ENCODE data around the gene ATOH8. TPM values are rescaled to one million over a fixed set of nuclear protein-coding genes. Genes with fewer than 3 reads are reported as not detected.
A peak's percentile ranks its signal among the peaks of the same experiment; 100 is the strongest.

ATOH8 gene
- total RNA-seq, 6 experiments from 2014 or later, result 34.4 to 53.0 (median 45.5) TPM

GRCh38 chr2:85790499-85791188 is 36.9 kb downstream of the ATOH8 start:
- Mint-ChIP-seq H3K4me1 (ENCODE audit: low read depth) (peaks cover 65% of the 10 kb centered on the region), H3K27me3 (ENCODE audit: insufficient read depth) (peaks cover 13% of the 10 kb centered on the region), H3K4me3 (no peak overlapping the region), H3K36me3 (ENCODE audit: low read depth) (peaks cover 27% of the 10 kb centered on the region), H3K27ac (no peak overlapping the region), H3K9me3 (no peaks in the 10 kb centered on the region)
- no peak for DNase-seq
- TF ChIP-seq CTCF (IDR thresholded peaks at IDR 0.05), result no peak

DNA sequence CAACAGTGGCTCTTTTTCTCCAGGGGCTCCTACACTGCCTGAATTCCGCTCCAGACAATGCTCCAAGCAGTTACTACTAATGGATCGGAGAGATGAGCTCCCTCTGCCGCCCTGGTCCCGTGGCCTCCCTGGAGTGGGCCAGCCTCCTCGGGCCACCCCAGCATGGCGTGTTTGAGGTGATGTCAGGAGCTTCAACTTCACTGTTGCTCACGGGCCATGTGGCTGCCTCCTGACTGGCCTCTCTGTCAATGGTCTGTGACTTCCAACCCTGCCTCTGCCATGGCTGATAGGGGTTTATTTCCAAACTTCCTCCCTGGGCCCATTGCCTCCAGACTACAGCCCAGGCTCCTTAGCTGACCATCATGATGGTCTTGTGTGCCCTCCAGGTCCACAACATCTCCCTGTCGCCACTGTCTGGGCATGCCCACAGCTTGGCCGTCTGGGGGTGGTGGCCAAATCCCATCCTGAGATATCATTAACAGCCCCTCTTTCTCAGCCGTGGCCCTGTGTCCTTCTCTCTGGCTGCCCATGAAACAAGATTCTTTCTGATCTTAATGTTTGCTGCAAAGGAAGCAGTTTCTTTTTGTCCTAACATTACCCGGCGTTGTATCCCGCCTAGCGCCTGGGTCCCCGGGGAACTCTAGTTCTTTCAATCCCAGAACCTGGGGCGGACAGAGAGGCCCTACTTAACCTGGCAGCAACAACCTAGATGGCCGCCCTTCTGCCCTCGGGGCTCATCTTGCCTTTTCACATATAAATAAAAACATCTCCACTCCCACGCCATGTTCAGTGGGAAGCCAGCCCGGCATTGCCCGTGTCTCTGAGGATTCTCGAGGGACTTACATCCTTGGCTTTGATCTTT is 38.1 kb downstream of the ATOH8 start:
- H3K9me3 Mint-ChIP-seq, result no peaks in the 10 kb centered on the region
- H3K4me1 Mint-ChIP-seq (ENCODE audit: low read depth), result peaks cover 68% of the 10 kb centered on the region
- TF ChIP-seq CTCF (IDR thresholded peaks at IDR 0.05), result no peak
- DNase-seq, result no peak
- no peak overlapping the region for H3K4me3 Mint-ChIP-seq
- peaks cover 21% of the 10 kb centered on the region for H3K36me3 Mint-ChIP-seq (ENCODE audit: low read depth)
- peak overlapping the region; percentile 44 for H3K27ac Mint-ChIP-seq
- H3K27me3 Mint-ChIP-seq (ENCODE audit: insufficient read depth), result peaks cover 10% of the 10 kb centered on the region

DNA sequence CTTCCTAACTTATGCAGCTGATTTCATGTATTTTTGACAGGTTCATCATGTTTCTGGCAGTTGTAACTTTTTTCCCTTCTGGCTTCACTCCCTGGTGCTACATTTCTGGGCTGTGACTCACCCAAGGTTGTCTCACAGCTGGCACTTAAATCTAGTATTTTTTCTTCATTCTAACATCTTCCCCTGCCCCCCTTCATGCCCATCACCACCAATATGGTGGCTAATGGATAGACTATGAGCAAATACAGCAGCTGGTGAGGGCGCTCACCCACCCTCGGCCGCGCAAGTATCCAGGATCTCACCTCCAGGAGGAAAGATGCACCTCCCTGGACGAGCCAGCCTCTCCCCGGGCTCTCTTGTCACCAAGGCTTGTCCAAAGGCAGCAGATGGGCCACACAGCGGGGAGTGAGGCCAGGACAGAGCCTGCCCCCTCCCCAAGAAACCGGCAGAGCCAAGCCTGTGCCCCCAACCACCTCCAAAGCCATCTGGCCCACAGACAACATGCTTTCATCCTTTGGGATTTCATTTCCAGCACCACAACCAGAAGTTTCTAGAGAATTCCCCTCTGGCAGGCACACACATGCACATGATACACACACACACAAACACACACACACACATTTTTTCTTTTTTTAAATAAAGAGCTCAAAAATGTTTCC is 39.1 kb downstream of the ATOH8 start:
- peaks cover 72% of the 10 kb centered on the region for H3K4me1 Mint-ChIP-seq (ENCODE audit: low read depth)
- H3K36me3 Mint-ChIP-seq (ENCODE audit: low read depth), result peaks cover 16% of the 10 kb centered on the region
- H3K27me3 Mint-ChIP-seq (ENCODE audit: insufficient read depth), result peaks cover 13% of the 10 kb centered on the region
- TF ChIP-seq CTCF (IDR thresholded peaks at IDR 0.05), result no peak
- peak; percentile 50 for DNase-seq
- peak overlapping the region; percentile 18; the same call in 1 of the 2 replicates for H3K4me3 Mint-ChIP-seq
- H3K27ac Mint-ChIP-seq, result peak overlapping the region; percentile 56
- H3K9me3 Mint-ChIP-seq, result no peaks in the 10 kb centered on the region

GRCh38 chr2:85793584-85793983 is 39.8 kb downstream of the ATOH8 start:
- DNase-seq, result no peak
- TF ChIP-seq CTCF (IDR thresholded peaks at IDR 0.05), result no peak
- no peaks in the 10 kb centered on the region for H3K9me3 Mint-ChIP-seq
- no peak overlapping the region for H3K27ac Mint-ChIP-seq
- H3K4me3 Mint-ChIP-seq, result no peak overlapping the region
- H3K27me3 Mint-ChIP-seq (ENCODE audit: insufficient read depth), result peaks cover 11% of the 10 kb centered on the region
- peaks cover 13% of the 10 kb centered on the region for H3K36me3 Mint-ChIP-seq (ENCODE audit: low read depth)
- peaks cover 69% of the 10 kb centered on the region for H3K4me1 Mint-ChIP-seq (ENCODE audit: low read depth)

GRCh38 chr2:85794038-85794441 is 40.2 kb downstream of the ATOH8 start:
- peaks cover 13% of the 10 kb centered on the region for H3K36me3 Mint-ChIP-seq (ENCODE audit: low read depth)

More at GRCh38 chr2:85794038-85794441, 40.2 kb downstream of the ATOH8 start:
- Mint-ChIP-seq H3K9me3 (no peaks in the 10 kb centered on the region), H3K4me1 (ENCODE audit: low read depth) (peaks cover 64% of the 10 kb centered on the region), H3K27ac (no peak overlapping the region), H3K27me3 (ENCODE audit: insufficient read depth) (peaks cover 11% of the 10 kb centered on the region), H3K4me3 (no peak overlapping the region)
- DNase-seq, result no peak
- no peak for TF ChIP-seq CTCF (IDR thresholded peaks at IDR 0.05)
